Liver (tissue), 9 donors: ENCODE measurements around the gene SIT1. TPM values are rescaled to one million over a fixed set of nuclear protein-coding genes. Genes with fewer than 3 reads are reported as not detected.

Experiments
- DNase-seq: peaks from one replicate; pipeline ENCODE4 v3.0.0-alpha.2; 2017; ENCODE audit warnings: low spot score
- H3K27ac ChIP-seq, 2 donors: one replicate each; pipeline ENCODE4 v1.7.0; 2013; ENCODE audit warnings: inconsistent platforms in 2 of 2, low read length in 2 of 2, control low read depth in 1 of 2, low read depth in 1 of 2, mild to moderate bottlenecking in 1 of 2
- H3K27me3 ChIP-seq, 4 donors: one replicate each; pipeline versions ENCODE4 v1.6.1 to v1.7.0; 2013; ENCODE audit warnings: low read length in 3 of 4, inconsistent platforms in 1 of 4, mild to moderate bottlenecking in 1 of 4, moderate library complexity in 1 of 4; ENCODE audit not compliant: control insufficient read depth in 4 of 4, insufficient read depth in 4 of 4
- H3K36me3 ChIP-seq, 4 donors: one replicate each; pipeline versions ENCODE4 v1.6.1 to v1.7.0; 2013; ENCODE audit warnings: low read length in 3 of 4, mild to moderate bottlenecking in 3 of 4, low read depth in 1 of 4, moderate library complexity in 1 of 4; ENCODE audit not compliant: control insufficient read depth in 4 of 4, insufficient read depth in 3 of 4
- H3K4me1 ChIP-seq, 4 donors: one replicate each; pipeline versions ENCODE4 v1.6.1 to v1.7.0; 2013; ENCODE audit warnings: low read length in 3 of 4, mild to moderate bottlenecking in 3 of 4, moderate library complexity in 1 of 4; ENCODE audit not compliant: control insufficient read depth in 4 of 4, insufficient read depth in 4 of 4
- H3K4me3 ChIP-seq, 3 donors: one replicate each; pipeline versions ENCODE4 v1.6.1 to v1.7.0; 2013; ENCODE audit warnings: low read length in 3 of 3, control low read depth in 1 of 3, low read depth in 1 of 3, mild to moderate bottlenecking in 1 of 3
- H3K9ac ChIP-seq, 2 donors: one replicate each; pipeline ENCODE4 v1.7.0; 2013; ENCODE audit warnings: low read length in 2 of 2, mild to moderate bottlenecking in 2 of 2, moderate library complexity in 2 of 2, control low read depth in 1 of 2, low read depth in 1 of 2
- H3K9me3 ChIP-seq, 4 donors: one replicate each; pipeline versions ENCODE4 v1.6.1 to v1.7.0; 2013; ENCODE audit warnings: low read length in 3 of 4; ENCODE audit not compliant: control insufficient read depth in 4 of 4
- ATF3 ChIP-seq: IDR thresholded peaks from 2 replicates; pipeline ENCODE4 v1.6.1; 2016; ENCODE audit warnings: antibody characterized with exemption
- CTCF ChIP-seq: fragments of 150-350 bp; IDR thresholded peaks from 2 replicates; pipeline ENCODE4 v1.5.1; 2017; ENCODE audit warnings: improper control_type of control experiment, low read depth, low read length; ENCODE audit not compliant: missing input control
- EGR1 ChIP-seq, 2 donors: IDR thresholded peaks; 2 replicates each; pipeline ENCODE4 v1.6.1; 2016 to 2018; ENCODE audit warnings: antibody characterized with exemption in 2 of 2, low read depth in 2 of 2
- FOXA1 ChIP-seq: IDR thresholded peaks from 2 replicates; pipeline ENCODE4 v1.6.1; 2016; ENCODE audit warnings: antibody characterized with exemption
- GABPA ChIP-seq, 2 donors: IDR thresholded peaks in 1 of 2; conservative IDR thresholded peaks in 1 of 2; 2 replicates each; pipeline ENCODE4 v1.6.1; 2016; ENCODE audit warnings: antibody characterized with exemption in 2 of 2, mild to moderate bottlenecking in 1 of 2, moderate library complexity in 1 of 2
- HNF4G ChIP-seq: IDR thresholded peaks from 2 replicates; pipeline ENCODE4 v1.6.1; 2016; ENCODE audit warnings: antibody characterized with exemption
- JUND ChIP-seq, 2 donors: IDR thresholded peaks; 2 replicates each; pipeline ENCODE4 v1.6.1; 2016; ENCODE audit warnings: antibody characterized with exemption in 2 of 2
- NR2F2 ChIP-seq: IDR thresholded peaks from 2 replicates; pipeline ENCODE4 v1.6.1; 2016; ENCODE audit warnings: antibody characterized with exemption
- RAD21 ChIP-seq, 2 donors: IDR thresholded peaks; 2 replicates each; pipeline ENCODE4 v1.6.1; 2016; ENCODE audit warnings: antibody characterized with exemption in 2 of 2, mild to moderate bottlenecking in 2 of 2
- SP1 ChIP-seq: IDR thresholded peaks from 2 replicates; pipeline ENCODE4 v1.6.1; 2018; ENCODE audit warnings: antibody characterized with exemption, mild to moderate bottlenecking
- TAF1 ChIP-seq: conservative IDR thresholded peaks from 2 replicates; pipeline ENCODE4 v1.6.1; 2016; ENCODE audit warnings: antibody characterized with exemption, mild to moderate bottlenecking
- YY1 ChIP-seq: IDR thresholded peaks from 2 replicates; pipeline ENCODE4 v1.6.1; 2016; ENCODE audit warnings: antibody characterized with exemption, mild to moderate bottlenecking
- ZBTB33 ChIP-seq: IDR thresholded peaks from 2 replicates; pipeline ENCODE4 v1.6.1; 2016; ENCODE audit warnings: antibody characterized with exemption
- WGBS: extraction: QIAGEN DNeasy Blood & Tissue Kit; methylation state at CpG from one replicate; pipeline ENCODE4 v1.1.7; 2013; 5-methylcytosine and 5-hydroxymethylcytosine counted together
- polyA plus RNA-seq, 2 donors: library from polyadenylated mRNA; stranded (reverse) in 1 of 2; unstranded in 1 of 2; fragments of 200-250 nt in 1 of 2; fragments of >200 nt in 1 of 2; fragmentation: Nextera tagmentation in 1 of 2; extraction: Ambion mirVana in 1 of 2; gene quantifications; one replicate each; pipeline versions ENCODE4 v1.2.1 to v1.2.3, GENCODE V29; 2013 to 2015
- total RNA-seq, 2 donors: library from RNA; depleted of rRNA; stranded (reverse); fragments of >200 nt; gene quantifications; one replicate each; pipeline ENCODE4 v1.2.3, GENCODE V29; 2014
- donor health status: healthy.
- donor health status: healthy.
- donor health status: healthy.
- donor health status: healthy.
- donor health status: healthy.

Gene SIT1
- total and polyA plus RNA-seq, 4 donors = 0.17 to 1.1 (median 0.34) TPM

GRCh38 chr9:35618854-35619799 is 31.6 kb downstream of the SIT1 start:
- no peak for DNase-seq
- H3K27me3 ChIP-seq = peaks cover 0 to 8% (median 0%) of the 10 kb centered on the region in 4 donors
- no peak for TF ChIP-seq HNF4G
- TF ChIP-seq JUND (IDR thresholded peaks at IDR 0.05) = no peak
- TF ChIP-seq TAF1 = no peak
- no peak for TF ChIP-seq YY1
- no peak for TF ChIP-seq ZBTB33
- no peaks in the 10 kb centered on the region for H3K36me3 ChIP-seq
- peaks cover 0 to 2% (median 0%) of the 10 kb centered on the region in 4 donors for H3K4me1 ChIP-seq
- H3K9me3 ChIP-seq = no peaks in the 10 kb centered on the region
- H3K27ac ChIP-seq = peak overlapping the region in 1 of 2 donors; percentile 6
- H3K9ac ChIP-seq = no peak overlapping the region
- H3K4me3 ChIP-seq = no peak overlapping the region
- WGBS = 85% methylated on average over 17 of the region's 17 CpGs

- Histone ChIP-seq H3K9me3 (no peaks in the 10 kb centered on the region), H3K27ac (peak within 1 kb of the TSS; percentile 6 to 31), H3K4me1 (peaks cover 0 to 2% (median 0%) of the 10 kb centered on the region in 4 donors), H3K27me3 (peaks cover 0 to 8% (median 0%) of the 10 kb centered on the region in 4 donors), H3K36me3 (no peaks in the 10 kb centered on the region), H3K9ac (no peak within 1 kb of the TSS), H3K4me3 (peak within 1 kb of the TSS in 1 of 3 donors; percentile 37)
- TF ChIP-seq JUND (IDR thresholded peaks at IDR 0.05) (no peak), GABPA (IDR thresholded peaks at IDR 0.05 in 1 of 2, conservative IDR thresholded peaks at IDR 0.05 in 1 of 2) (no peak)
- no peak for DNase-seq
- WGBS = 77% methylated on average over 7 of the region's 7 CpGs
Observed at GRCh38 chr9:35618325-35618727, 32.4 kb downstream of the SIT1 start, which contains the start of gene CD72. TSS of gene CD72 (minus strand) at chr9:35618413. CDS start at chr9:35618303, 110 bp downstream.

GRCh38 chr9:35617548-35617947 is 33.2 kb downstream of the SIT1 start:
- peak overlapping the region in 1 of 2 donors; percentile 31 for H3K27ac ChIP-seq
- no peak overlapping the region for H3K9ac ChIP-seq

More at GRCh38 chr9:35617548-35617947, 33.2 kb downstream of the SIT1 start:
- WGBS = 65% methylated on average over 8 of the region's 8 CpGs
- H3K36me3 ChIP-seq = no peaks in the 10 kb centered on the region
- DNase-seq = no peak
- H3K4me1 ChIP-seq = peaks cover 0 to 2% (median 0%) of the 10 kb centered on the region in 4 donors
- TF ChIP-seq EGR1 (IDR thresholded peaks at IDR 0.05; ENCODE audit: low read depth in 2 of 2) = no peak
- no peak for TF ChIP-seq CTCF
- no peak for TF ChIP-seq ATF3
- no peak for TF ChIP-seq NR2F2
- TF ChIP-seq GABPA (IDR thresholded peaks at IDR 0.05 in 1 of 2, conservative IDR thresholded peaks at IDR 0.05 in 1 of 2) = no peak
- no peak for TF ChIP-seq RAD21 (IDR thresholded peaks at IDR 0.05)
- TF ChIP-seq YY1 = no peak
- TF ChIP-seq FOXA1 = no peak
- TF ChIP-seq SP1 = no peak
- peaks cover 0 to 8% (median 0%) of the 10 kb centered on the region in 4 donors for H3K27me3 ChIP-seq
- no peaks in the 10 kb centered on the region for H3K9me3 ChIP-seq
- H3K4me3 ChIP-seq = no peak overlapping the region
